Heart left ventricle (tissue), 16 donors: ENCODE measurements around the gene CACNB2. TPM values are rescaled to one million over a fixed set of nuclear protein-coding genes. Genes with fewer than 3 reads are reported as not detected.
"Not testable (repeated sequence)": the region's sequence is repeated elsewhere in the genome, so short reads cannot be mapped to it uniquely, and the experiment has no call there.

Experiments used
- ATAC-seq, 4 donors: fragments of 200-7000 bp; cut with Tn5 transposase; one replicate each; pipeline ENCODE4 v1.9.1; 2020 to 2022; ENCODE audit warnings: moderate library complexity in 4 of 4, mild to moderate bottlenecking in 3 of 4, moderate number of reproducible peaks in 1 of 4
- DNase-seq, 5 donors: peaks; one replicate each; pipeline ENCODE4 v3.0.0-alpha.2; 2020
- H3K27ac ChIP-seq, 12 donors: fragments of 200-600 bp; sonication (generic) in 4 of 12; one replicate each; pipeline versions ENCODE4 v1.5.0 to v1.8.0; 2016 to 2022; ENCODE audit warnings: mild to moderate bottlenecking in 2 of 12
- H3K27me3 ChIP-seq, 9 donors: fragments of 200-600 bp; sonication (generic) in 2 of 9; one replicate each; pipeline versions ENCODE4 v1.5.1 to v1.8.0; 2016 to 2022; ENCODE audit warnings: mild to moderate bottlenecking in 3 of 9
- H3K36me3 ChIP-seq, 9 donors: fragments of 200-600 bp; sonication (generic) in 2 of 9; one replicate each; pipeline versions ENCODE4 v1.5.0 to v1.8.0; 2018 to 2022; ENCODE audit warnings: mild to moderate bottlenecking in 2 of 9
- H3K4me1 ChIP-seq, 12 donors: fragments of 200-600 bp; sonication (generic) in 4 of 12; one replicate each; pipeline versions ENCODE4 v1.5.0 to v1.8.0; 2016 to 2022; ENCODE audit warnings: mild to moderate bottlenecking in 3 of 12
- H3K4me3 ChIP-seq, 12 donors: fragments of 200-600 bp; sonication (generic) in 4 of 12; one replicate each; pipeline versions ENCODE4 v1.5.0 to v1.8.0; 2017 to 2022; ENCODE audit warnings: mild to moderate bottlenecking in 9 of 12, moderate library complexity in 4 of 12
- H3K9me3 ChIP-seq, 12 donors: fragments of 200-600 bp; sonication (generic) in 4 of 12; one replicate each; pipeline versions ENCODE4 v1.5.0 to v1.8.0; 2016 to 2022; ENCODE audit warnings: mild to moderate bottlenecking in 1 of 12
- CTCF ChIP-seq, 12 donors: fragments of 200-600 bp; sonication (generic) in 4 of 12; IDR thresholded peaks; one replicate each; pipeline versions ENCODE4 v1.5.0 to v1.8.0; 2018 to 2022; ENCODE audit warnings: antibody characterized with exemption in 12 of 12, mild to moderate bottlenecking in 5 of 12
- POLR2A ChIP-seq, 2 donors: fragments of 450-650 bp; IDR thresholded peaks; one replicate each; pipeline ENCODE4 v1.6.1; 2017; ENCODE audit warnings: antibody characterized with exemption in 2 of 2, mild to moderate bottlenecking in 2 of 2, moderate library complexity in 2 of 2
- WGBS, 4 donors: extraction: QIAGEN DNeasy Blood & Tissue Kit in 2 of 4; methylation state at CpG; one replicate each; pipeline versions ENCODE4 v1.1.5 to v1.1.7; 2013 to 2018; 5-methylcytosine and 5-hydroxymethylcytosine counted together
- intact Hi-C, 10 donors: fragments of 100-400 bp; cut with DNase I; formaldehyde crosslinking; loops; one replicate each; pipeline versions ENCODE4 v1.11.1 to v1.14.2; 2022
- polyA plus RNA-seq, 2 donors: library from polyadenylated mRNA; stranded (reverse); fragments of 200-250 nt; gene quantifications; one replicate each; pipeline ENCODE4 v1.2.3, GENCODE V29; 2013
- total RNA-seq, 9 donors: library from RNA; depleted of rRNA in 2 of 9; stranded (reverse); fragments of >200 nt in 2 of 9; fragmentation: NEBNext Ultra II Directional in 3 of 9; extraction: Animal tissue kit (Norgen Biotek cat#: 25700) in 3 of 9; gene quantifications; one replicate each; pipeline versions ENCODE4 v1.1.0 to v1.2.4, GENCODE V29; 2016 to 2023
- donor health status: ischemic (EF 13 %, LVEDD 7.1; RV severe dilation, severe dysfunction).
- donor health status: healthy with polysubstance abuse.
- donor health status: DM: no; HTN: yes; CAD: no.
- donor health status: DM: no; HTN: no; CAD: no.
- donor health status: ischemic (EF 25% LVEDD 6.9; RV normal size, moderate dysfunction).
- donor health status: ischemic (EF 25% LVEDD 5.7; RV mildly dilated, moderate dysfunction).
- donor health status: healthy.
- donor health status: DM: yes; HTN: yes; CAD: no.
- donor health status: ischemic (EF 35%, LVEDD 5.7; RV mildly dilated, moderate dysfunction).
- donor health status: nonischemic (EF 11% LVEDD 7.7; RV severe dilation, severe dysfunction).
- donor health status: DM: yes; HTN: yes; CAD: no.
- donor health status: PGD.
- donor health status: ischemic (EF 29% LVEDD 5.4; RV normal size, mild dysfunction).
- donor health status: nonischemic (EF 23%, LVEDD 6.1; RV moderate dilation, normal function).

Gene CACNB2
- total and polyA plus RNA-seq, 11 donors: 11.4 to 63.2 (median 33.2) TPM

- H3K4me3 ChIP-seq: no peak overlapping the region
- H3K4me1 ChIP-seq: peaks cover 0 to 6% (median 0%) of the 10 kb centered on the region in 12 donors
- H3K36me3 ChIP-seq: peaks cover 0 to 55% (median 26%) of the 10 kb centered on the region in 9 donors
- no peak overlapping the region for H3K27ac ChIP-seq
- WGBS, 4 donors: 70 to 94% (median 85%) methylated on average over 5 of the region's 5 CpGs
- TF ChIP-seq POLR2A (IDR thresholded peaks at IDR 0.05) (no peak), CTCF (IDR thresholded peaks at IDR 0.05) (peak in 6 of 12 donors; percentile 3 to 20 (median 10))
- no peak for ATAC-seq
- DNase-seq: no peak
- no peaks in the 10 kb centered on the region for H3K27me3 ChIP-seq
- H3K9me3 ChIP-seq: no peaks in the 10 kb centered on the region
- intact Hi-C loops: no loop called here
These were observed 443.5 kb downstream of the CACNB2 start for GRCh38 chr10:18583575-18584270.

GRCh38 chr10:18586637-18587036 lies 446.4 kb downstream of the CACNB2 start:
- intact Hi-C loops, H3K27ac ChIP-seq, ATAC-seq, H3K4me1 ChIP-seq, DNase-seq, H3K4me3 ChIP-seq, H3K27me3 ChIP-seq, H3K9me3 ChIP-seq: not testable (repeated sequence)
- peaks cover 0 to 31% (median 11%) of the 10 kb centered on the region in 9 donors for H3K36me3 ChIP-seq
- 97 to 98% (median 98%) methylated on average over 10 of the region's 10 CpGs for WGBS, 4 donors

- H3K36me3 ChIP-seq: peaks cover 0 to 31% (median 14%) of the 10 kb centered on the region in 9 donors
- H3K4me1 ChIP-seq, H3K4me3 ChIP-seq, ATAC-seq, H3K27ac ChIP-seq, H3K9me3 ChIP-seq, H3K27me3 ChIP-seq, intact Hi-C loops, DNase-seq: not testable (repeated sequence)
- 93 to 98% (median 95%) methylated on average over 1 of the region's 1 CpG for WGBS, 4 donors
These were observed 450.9 kb downstream of the CACNB2 start for GRCh38 chr10:18591141-18591540.

Other genes starting within 250 kb of the CACNB2 start
- gene SLC39A12, start 188.5 kb upstream of the CACNB2 start, total RNA-seq: under 1 TPM in 2 of 9 donors, not detected in 7; 0.08 to 0.27 TPM
- not detected for gene SLC39A12, start 188.5 kb upstream of the CACNB2 start, polyA plus RNA-seq